ENCODE data around the gene ABLIM1. TPM values are rescaled to one million over a fixed set of nuclear protein-coding genes. Genes with fewer than 3 reads are reported as not detected.

Gene ABLIM1
- total RNA-seq, 1 experiment from 2014 or later: 274 TPM

GRCh38 chr10:114427124-114427852 lies 230.8 kb downstream of the ABLIM1 start:
- CTCF ChIA-PET: interaction anchor here (0.6 to 1.3 kb wide), 5 partner anchors 17 to 123 kb away, joined by 3 to 7 read pairs (median 3); no protein-coding TSS in a partner anchor
- no peak overlapping the region for H3K4me3 ChIP-seq (ENCODE audit: low read depth in 2 of 2, low read length in 2 of 2)

GRCh38 chr10:114426476-114426875 lies 231.6 kb downstream of the ABLIM1 start:
- peak overlapping the region; percentile 80 for H3K27ac ChIP-seq (ENCODE audit: low read length)
- in situ Hi-C loops (cut with HindIII; ENCODE audit: low pct_unique_long_range_greater_than_20kb, low sequenced_read_pairs): no loop called here
- intact Hi-C loops (cut with micrococcal nuclease; ENCODE audit: unreplicated experiment): loop anchor here (10.0 kb wide), 1 partner anchor 252 kb away; the partner anchor contains the start of genes CCDC186 and TDRD1
- no TSS peak for BruUV-seq (replicated peaks)
- ChIA-PET CTCF (no interaction called here), POLR2A (no interaction called here)
- DNase-seq (ENCODE audit: low read depth, low spot score): no peak
- no peaks in the 10 kb centered on the region for H3K36me3 ChIP-seq (ENCODE audit: control insufficient read depth, insufficient read depth, low read length)
- no peak for ATAC-seq
- no peak for TF ChIP-seq REST (IDR thresholded peaks at IDR 0.05; ENCODE audit: insufficient read depth in 1 of 2, low read depth in 2 of 2, low read length in 1 of 2)
- no peak for TF ChIP-seq SIN3A (IDR thresholded peaks at IDR 0.05; ENCODE audit: borderline replicate concordance, insufficient read depth, low read depth, low read length)
- peaks cover 36% of the 10 kb centered on the region for H3K4me1 ChIP-seq (ENCODE audit: control insufficient read depth, insufficient read depth, low read length)
- no peaks in the 10 kb centered on the region for H3K9me3 ChIP-seq (ENCODE audit: control insufficient read depth, insufficient read depth, low read depth, low read length)
- no peaks in the 10 kb centered on the region for H3K27me3 ChIP-seq (ENCODE audit: control insufficient read depth, insufficient read depth, low read length)
- H3K4me3 ChIP-seq (ENCODE audit: low read depth in 2 of 2, low read length in 2 of 2): no peak overlapping the region

More at GRCh38 chr10:114427124-114427852, 230.8 kb downstream of the ABLIM1 start:
- intact Hi-C loops (cut with micrococcal nuclease; ENCODE audit: unreplicated experiment) (loop anchor here (10.0 kb wide), 1 partner anchor 252 kb away; the partner anchor contains the start of genes CCDC186 and TDRD1), in situ Hi-C loops (cut with HindIII; ENCODE audit: low pct_unique_long_range_greater_than_20kb, low sequenced_read_pairs) (no loop called here)
- no TSS peak for BruUV-seq (replicated peaks)
- TF ChIP-seq SIN3A (IDR thresholded peaks at IDR 0.05; ENCODE audit: borderline replicate concordance, insufficient read depth, low read depth, low read length) (no peak), CTCF (IDR thresholded peaks at IDR 0.05) (peak; percentile 41), REST (IDR thresholded peaks at IDR 0.05; ENCODE audit: insufficient read depth in 1 of 2, low read depth in 2 of 2, low read length in 1 of 2) (no peak), POLR2AphosphoS5 (IDR thresholded peaks at IDR 0.05; ENCODE audit: low read depth, low read length) (peak; percentile 20), TCF7L2 (IDR thresholded peaks at IDR 0.05; ENCODE audit: low read depth, low read length) (0 out of 2 replicates have a peak, but pooled peaks have one; percentile 26)
- ATAC-seq (peak; percentile 76), DNase-seq (ENCODE audit: low read depth, low spot score) (no peak)
- H3K9me3 ChIP-seq (ENCODE audit: control insufficient read depth, insufficient read depth, low read depth, low read length): no peaks in the 10 kb centered on the region
- no peaks in the 10 kb centered on the region for H3K36me3 ChIP-seq (ENCODE audit: control insufficient read depth, insufficient read depth, low read length)
- peak overlapping the region; percentile 80 for H3K27ac ChIP-seq (ENCODE audit: low read length)
- H3K4me1 ChIP-seq (ENCODE audit: control insufficient read depth, insufficient read depth, low read length): peaks cover 36% of the 10 kb centered on the region
- no peaks in the 10 kb centered on the region for H3K27me3 ChIP-seq (ENCODE audit: control insufficient read depth, insufficient read depth, low read length)
- POLR2A ChIA-PET: no interaction called here

All from Panc1 (cell line).